Subcutaneous abdominal adipose tissue (tissue), 5 donors: ENCODE measurements around the gene KCNMA1.

Experiments used
- H3K27ac ChIP-seq: one replicate; pipeline ENCODE4 v1.7.0; 2013; ENCODE audit warnings: low read depth, mild to moderate bottlenecking, inconsistent platforms, low read length, moderate library complexity
- H3K27me3 ChIP-seq, 5 donors: one replicate each; pipeline ENCODE4 v1.7.0; 2013; ENCODE audit warnings: low read length in 5 of 5, inconsistent platforms in 1 of 5; ENCODE audit not compliant: control insufficient read depth in 5 of 5, insufficient read depth in 4 of 5
- H3K36me3 ChIP-seq, 5 donors: one replicate each; pipeline ENCODE4 v1.7.0; 2013; ENCODE audit warnings: low read length in 5 of 5; ENCODE audit not compliant: control insufficient read depth in 5 of 5, insufficient read depth in 5 of 5
- H3K4me1 ChIP-seq, 5 donors: one replicate each; pipeline ENCODE4 v1.7.0; 2013; ENCODE audit warnings: low read length in 5 of 5, mild to moderate bottlenecking in 3 of 5, moderate library complexity in 1 of 5; ENCODE audit not compliant: control insufficient read depth in 5 of 5, insufficient read depth in 5 of 5
- H3K4me3 ChIP-seq, 5 donors: one replicate each; pipeline ENCODE4 v1.7.0; 2013; ENCODE audit warnings: low read length in 5 of 5, low read depth in 1 of 5
- H3K9ac ChIP-seq, 5 donors: one replicate each; pipeline ENCODE4 v1.7.0; 2013; ENCODE audit warnings: low read length in 5 of 5, mild to moderate bottlenecking in 4 of 5, moderate library complexity in 3 of 5
- H3K9me3 ChIP-seq, 5 donors: one replicate each; pipeline ENCODE4 v1.7.0; 2013; ENCODE audit warnings: low read length in 5 of 5; ENCODE audit not compliant: control insufficient read depth in 5 of 5
- donor health status: healthy.
- donor health status: healthy.
- donor health status: healthy.
- donor health status: healthy.
- donor health status: healthy.

The KCNMA1 gene

DNA sequence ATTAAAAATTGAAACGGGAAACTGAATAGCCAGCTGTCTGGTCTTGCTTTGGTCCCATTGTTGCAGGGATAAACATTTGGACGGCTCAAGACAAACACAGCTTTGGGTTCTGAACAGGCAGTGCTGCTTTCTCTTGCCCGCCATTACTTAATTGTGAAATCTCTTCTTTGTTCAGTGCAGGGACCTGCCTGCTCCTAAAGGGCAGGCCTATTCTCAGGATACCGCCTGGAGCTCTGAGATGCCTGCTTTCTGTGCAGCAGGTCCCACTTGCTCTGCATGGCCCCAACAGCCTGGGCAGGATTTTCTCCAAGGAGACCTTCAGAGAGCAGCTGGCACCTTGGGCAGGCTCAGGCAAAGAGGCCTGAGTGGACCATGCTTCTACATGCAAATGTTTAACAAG is 237.6 kb downstream of the KCNMA1 start:
- no peak overlapping the region for H3K9ac ChIP-seq
- no peaks in the 10 kb centered on the region for H3K36me3 ChIP-seq
- H3K9me3 ChIP-seq: no peaks in the 10 kb centered on the region
- H3K4me1 ChIP-seq: no peaks in the 10 kb centered on the region
- no peaks in the 10 kb centered on the region for H3K27me3 ChIP-seq
- no peak overlapping the region for H3K27ac ChIP-seq
- no peak overlapping the region for H3K4me3 ChIP-seq

GRCh38 chr10:77398986-77399755 is 238.4 kb downstream of the KCNMA1 start:
- Histone ChIP-seq H3K9ac (no peak overlapping the region), H3K36me3 (no peaks in the 10 kb centered on the region), H3K27me3 (no peaks in the 10 kb centered on the region), H3K4me1 (no peaks in the 10 kb centered on the region), H3K27ac (no peak overlapping the region), H3K4me3 (no peak overlapping the region), H3K9me3 (no peaks in the 10 kb centered on the region)

DNA sequence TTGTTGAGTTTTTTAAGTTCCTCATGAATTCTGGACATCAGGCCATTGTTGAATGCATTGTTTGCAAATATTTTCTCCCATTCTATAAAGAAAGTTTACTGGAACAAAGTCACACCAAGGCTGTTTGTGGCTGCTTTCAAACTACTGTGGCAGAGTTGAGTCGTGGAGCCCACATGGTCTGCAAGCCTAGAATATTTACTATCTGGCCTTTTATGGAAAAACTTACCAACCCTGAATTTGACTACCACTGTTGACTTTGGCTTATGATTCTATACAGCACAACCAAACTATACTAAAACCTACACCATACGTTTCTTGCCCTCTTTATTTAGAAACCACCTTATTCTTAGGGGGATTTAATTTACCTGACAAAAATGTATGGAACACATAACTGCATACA is 239.1 kb downstream of the KCNMA1 start:
- Histone ChIP-seq H3K27ac (no peak overlapping the region), H3K9ac (no peak overlapping the region), H3K27me3 (no peaks in the 10 kb centered on the region), H3K36me3 (no peaks in the 10 kb centered on the region), H3K4me1 (no peaks in the 10 kb centered on the region), H3K9me3 (no peaks in the 10 kb centered on the region), H3K4me3 (no peak overlapping the region)

DNA sequence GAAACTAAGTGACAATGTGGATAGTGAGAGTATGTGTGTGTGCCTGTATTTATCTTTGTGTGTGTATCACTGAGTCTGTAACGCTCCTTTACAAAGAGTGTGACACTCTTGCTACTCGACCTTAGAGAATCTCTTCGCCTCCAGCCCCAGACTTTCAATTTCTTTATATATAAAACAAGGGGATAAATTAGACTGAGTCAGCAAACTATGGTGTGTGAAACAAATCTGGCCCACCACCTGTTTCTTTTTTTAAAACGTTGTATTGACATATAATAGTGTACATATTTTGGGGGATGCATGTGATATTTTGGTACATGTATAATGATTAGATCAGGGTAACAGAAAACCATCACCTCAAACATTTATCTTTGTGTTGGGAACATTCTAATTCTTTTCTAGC is 240.5 kb downstream of the KCNMA1 start:
- Histone ChIP-seq H3K36me3 (no peaks in the 10 kb centered on the region), H3K4me3 (no peak overlapping the region), H3K27me3 (no peaks in the 10 kb centered on the region), H3K9ac (no peak overlapping the region), H3K27ac (no peak overlapping the region), H3K4me1 (peaks cover 0 to 4% (median 0%) of the 10 kb centered on the region in 5 donors), H3K9me3 (no peaks in the 10 kb centered on the region)

DNA sequence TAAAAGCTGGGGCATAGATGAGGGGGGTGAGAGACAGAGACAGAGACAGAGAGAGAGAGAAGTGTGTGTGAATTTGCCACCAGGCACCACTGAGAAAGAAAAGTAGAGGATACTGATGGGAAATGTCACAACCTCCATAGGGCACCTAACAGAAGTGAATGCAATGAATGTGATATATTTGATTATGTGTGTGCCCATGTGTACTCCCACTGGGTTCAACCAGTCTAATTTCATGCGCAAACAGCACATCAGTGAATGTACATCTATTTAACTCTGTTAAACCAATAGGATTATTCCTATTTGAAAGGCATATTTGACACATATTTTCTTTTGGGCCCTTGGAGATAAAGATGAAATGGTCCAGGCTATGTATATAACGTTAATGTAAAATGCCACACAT is 241.3 kb downstream of the KCNMA1 start:
- Histone ChIP-seq H3K4me1 (peaks cover 0 to 4% (median 2%) of the 10 kb centered on the region in 5 donors), H3K9ac (no peak overlapping the region), H3K4me3 (no peak overlapping the region), H3K27me3 (no peaks in the 10 kb centered on the region), H3K9me3 (no peaks in the 10 kb centered on the region), H3K27ac (no peak overlapping the region), H3K36me3 (no peaks in the 10 kb centered on the region)

DNA sequence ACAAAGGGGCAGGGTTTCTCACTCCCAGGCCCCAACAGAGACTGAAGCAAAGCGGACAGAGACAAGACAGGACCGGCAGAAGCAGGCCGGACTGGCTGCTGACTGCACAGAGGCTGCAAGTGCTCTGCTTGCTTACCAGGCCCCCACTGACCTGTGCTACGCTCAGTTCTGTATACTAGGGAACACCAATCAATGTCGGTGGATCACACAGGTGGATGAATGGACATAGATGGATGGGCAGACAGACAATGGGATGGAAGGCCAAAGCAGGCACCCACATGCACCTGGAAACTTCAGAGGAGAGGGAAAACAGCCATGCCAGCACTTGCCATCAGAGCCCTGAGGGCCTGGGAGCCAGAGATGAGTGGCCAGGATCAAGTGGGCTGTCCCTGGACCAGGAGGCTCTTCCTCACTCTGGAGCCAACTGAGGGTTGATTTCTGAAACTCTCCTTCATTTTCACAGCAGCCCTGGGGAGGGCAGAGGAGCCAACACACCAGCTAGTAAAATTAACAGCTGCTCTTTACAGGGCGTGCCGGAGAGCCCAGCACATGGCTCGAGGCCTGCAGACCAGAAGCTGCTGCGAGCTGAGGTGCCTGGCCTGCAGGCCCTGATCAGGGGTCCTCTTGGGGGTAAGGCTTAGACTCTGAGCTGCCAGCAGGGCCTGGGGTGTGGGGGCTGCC is 243.6 kb downstream of the KCNMA1 start:
- H3K27me3 ChIP-seq: peaks cover 0 to 3% (median 3%) of the 10 kb centered on the region in 5 donors
- H3K27ac ChIP-seq: no peak overlapping the region
- no peak overlapping the region for H3K4me3 ChIP-seq
- no peaks in the 10 kb centered on the region for H3K9me3 ChIP-seq
- H3K9ac ChIP-seq: no peak overlapping the region
- H3K36me3 ChIP-seq: no peaks in the 10 kb centered on the region
- H3K4me1 ChIP-seq: peaks cover 0 to 9% (median 2%) of the 10 kb centered on the region in 5 donors

- Histone ChIP-seq H3K9me3 (no peaks in the 10 kb centered on the region), H3K36me3 (no peaks in the 10 kb centered on the region), H3K4me3 (no peak overlapping the region), H3K9ac (no peak overlapping the region), H3K27ac (no peak overlapping the region), H3K27me3 (peaks cover 0 to 3% (median 3%) of the 10 kb centered on the region in 5 donors), H3K4me1 (peaks cover 0 to 9% (median 2%) of the 10 kb centered on the region in 5 donors)
These were observed 244.2 kb downstream of the KCNMA1 start for GRCh38 chr10:77393411-77393810.

GRCh38 chr10:77392851-77393250 is 244.8 kb downstream of the KCNMA1 start:
- Histone ChIP-seq H3K27ac (no peak overlapping the region), H3K27me3 (peaks cover 0 to 3% (median 3%) of the 10 kb centered on the region in 5 donors), H3K36me3 (no peaks in the 10 kb centered on the region), H3K4me1 (peaks cover 0 to 9% (median 2%) of the 10 kb centered on the region in 5 donors), H3K4me3 (no peak overlapping the region), H3K9ac (no peak overlapping the region), H3K9me3 (no peaks in the 10 kb centered on the region)

DNA sequence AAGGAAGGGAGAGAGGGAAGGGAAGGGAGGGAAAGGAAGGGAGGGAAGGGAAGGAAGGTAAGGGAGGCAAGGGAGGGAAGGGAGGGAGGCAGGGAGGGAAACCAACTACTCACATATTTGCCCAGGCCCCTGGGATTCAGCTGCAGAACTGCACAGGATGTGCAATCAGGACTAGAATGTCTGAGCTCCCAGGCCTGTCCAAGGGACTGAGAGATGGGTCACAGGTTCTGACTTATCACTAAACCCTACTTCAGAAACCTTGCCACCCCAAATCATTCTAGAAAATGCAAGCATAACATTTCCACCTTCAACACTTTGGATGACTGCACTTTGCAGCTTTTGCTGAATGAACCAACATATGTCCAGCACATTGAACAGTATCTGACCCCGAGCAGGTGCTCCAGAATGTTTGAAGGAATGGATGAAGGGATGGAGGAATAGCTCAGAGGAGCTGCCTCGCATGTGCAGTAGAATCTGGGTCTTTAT is 245.3 kb downstream of the KCNMA1 start:
- H3K27ac ChIP-seq: no peak overlapping the region
- H3K4me1 ChIP-seq: peaks cover 0 to 9% (median 2%) of the 10 kb centered on the region in 5 donors

DNA sequence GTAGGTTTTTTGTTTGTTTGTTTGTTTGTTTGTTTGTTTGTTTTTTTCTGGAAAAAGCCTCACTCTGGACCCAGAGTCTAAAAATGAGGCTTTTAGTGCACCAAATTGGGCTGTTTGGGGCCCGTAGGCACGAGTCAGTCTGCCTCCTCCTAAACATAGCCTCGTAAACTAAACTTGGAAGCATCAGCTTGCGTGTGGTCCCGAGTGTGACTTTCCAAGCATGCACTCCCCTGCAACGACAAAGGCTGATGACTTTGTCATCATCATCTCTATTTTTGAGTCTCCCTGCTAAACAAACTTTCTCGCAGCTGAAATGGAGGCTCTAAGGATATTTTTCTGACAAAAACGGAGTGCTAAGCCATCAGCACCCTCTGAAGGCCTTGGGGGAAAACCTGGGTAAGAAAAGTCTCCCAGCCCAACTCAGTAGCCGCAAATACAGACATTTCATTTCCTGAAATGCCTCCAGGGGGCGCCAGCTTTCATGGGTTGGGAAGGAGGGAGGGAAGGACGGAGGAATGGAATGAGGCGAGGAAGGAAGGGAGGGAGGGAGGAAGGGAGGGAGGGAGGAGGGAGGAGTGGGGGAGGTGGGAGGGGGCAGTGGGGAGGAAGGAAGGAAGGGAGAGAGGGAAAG is 245.9 kb downstream of the KCNMA1 start:
- peaks cover 0 to 3% (median 3%) of the 10 kb centered on the region in 5 donors for H3K27me3 ChIP-seq
- no peak overlapping the region for H3K9ac ChIP-seq
- no peak overlapping the region for H3K4me3 ChIP-seq
- no peak overlapping the region for H3K27ac ChIP-seq
- H3K36me3 ChIP-seq: no peaks in the 10 kb centered on the region
- no peaks in the 10 kb centered on the region for H3K9me3 ChIP-seq
- peaks cover 0 to 9% (median 2%) of the 10 kb centered on the region in 5 donors for H3K4me1 ChIP-seq

More for the DNA sequence above, 245.3 kb downstream of the KCNMA1 start:
- H3K9me3 ChIP-seq: no peaks in the 10 kb centered on the region
- H3K27me3 ChIP-seq: peaks cover 0 to 3% (median 3%) of the 10 kb centered on the region in 5 donors
- no peaks in the 10 kb centered on the region for H3K36me3 ChIP-seq
- no peak overlapping the region for H3K9ac ChIP-seq
- H3K4me3 ChIP-seq: no peak overlapping the region
